WTC11 (cell line): ENCODE results near the gene IL1RAPL2.

Experiments used
- ATF3 ChIP-seq: sonication (generic); formaldehyde crosslinking; conservative IDR thresholded peaks from 2 replicates; pipeline ENCODE4 v1.8.1; 2022; ENCODE audit warnings: mild to moderate bottlenecking, missing genetic modification reagents
- CTCF ChIP-seq: fragments of 200-600 bp; IDR thresholded peaks from 2 replicates; pipeline ENCODE4 v1.8.0; 2022; ENCODE audit warnings: antibody characterized with exemption
- E2F1 ChIP-seq: sonication (generic); formaldehyde crosslinking; IDR thresholded peaks from 2 replicates; pipeline ENCODE4 v1.8.0; 2022; ENCODE audit warnings: mild to moderate bottlenecking, missing genetic modification reagents
- GABPB1 ChIP-seq: sonication (generic); formaldehyde crosslinking; IDR thresholded peaks from 2 replicates; pipeline ENCODE4 v1.8.1; 2023; ENCODE audit warnings: mild to moderate bottlenecking, missing genetic modification reagents
- TP53 ChIP-seq: sonication (generic); formaldehyde crosslinking; IDR thresholded peaks from 2 replicates; pipeline ENCODE4 v1.8.1; 2023; ENCODE audit warnings: mild to moderate bottlenecking, missing genetic modification reagents
- USF1 ChIP-seq: sonication (generic); formaldehyde crosslinking; IDR thresholded peaks from 2 replicates; pipeline ENCODE4 v1.8.0; 2022; ENCODE audit warnings: mild to moderate bottlenecking, missing genetic modification reagents
- ZSCAN18 ChIP-seq: fragments of 250-450 bp; sonication (Bioruptor Pico); IDR thresholded peaks from 2 replicates; pipeline ENCODE4 v2.1.2; 2022; ENCODE audit warnings: mild to moderate bottlenecking, moderate library complexity
- TF ChIP-seq, protein P1 (sequence below): sonication (generic); formaldehyde crosslinking; conservative IDR thresholded peaks from 2 replicates; pipeline ENCODE4 v1.8.1; 2023; ENCODE audit warnings: mild to moderate bottlenecking, low read depth, missing genetic modification reagents, moderate library complexity

DNA sequence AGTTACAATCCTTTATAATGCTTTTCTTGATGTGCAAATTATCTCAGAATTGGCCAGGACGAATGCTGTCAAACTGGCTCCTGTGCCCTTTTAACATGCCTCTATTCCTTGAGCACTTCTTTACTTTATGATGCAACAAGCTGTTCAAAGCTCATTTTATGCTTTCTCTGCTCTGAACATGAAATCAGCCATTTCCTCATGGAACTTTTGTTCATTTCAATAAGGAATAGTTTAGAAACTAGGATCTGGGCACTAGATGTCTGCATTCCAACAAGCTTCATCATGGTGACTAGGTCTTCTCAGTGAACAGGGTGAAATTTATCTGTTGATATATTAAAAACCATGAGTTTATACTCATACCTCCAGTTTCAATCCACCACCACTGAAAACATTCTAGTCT is 741.8 kb downstream of the IL1RAPL2 start:
- TF ChIP-seq USF1 (CRISPR knock-in tag): no peak
- no peak for TF ChIP-seq ATF3
- TF ChIP-seq CTCF: no peak
- TF ChIP-seq, protein P1, sequence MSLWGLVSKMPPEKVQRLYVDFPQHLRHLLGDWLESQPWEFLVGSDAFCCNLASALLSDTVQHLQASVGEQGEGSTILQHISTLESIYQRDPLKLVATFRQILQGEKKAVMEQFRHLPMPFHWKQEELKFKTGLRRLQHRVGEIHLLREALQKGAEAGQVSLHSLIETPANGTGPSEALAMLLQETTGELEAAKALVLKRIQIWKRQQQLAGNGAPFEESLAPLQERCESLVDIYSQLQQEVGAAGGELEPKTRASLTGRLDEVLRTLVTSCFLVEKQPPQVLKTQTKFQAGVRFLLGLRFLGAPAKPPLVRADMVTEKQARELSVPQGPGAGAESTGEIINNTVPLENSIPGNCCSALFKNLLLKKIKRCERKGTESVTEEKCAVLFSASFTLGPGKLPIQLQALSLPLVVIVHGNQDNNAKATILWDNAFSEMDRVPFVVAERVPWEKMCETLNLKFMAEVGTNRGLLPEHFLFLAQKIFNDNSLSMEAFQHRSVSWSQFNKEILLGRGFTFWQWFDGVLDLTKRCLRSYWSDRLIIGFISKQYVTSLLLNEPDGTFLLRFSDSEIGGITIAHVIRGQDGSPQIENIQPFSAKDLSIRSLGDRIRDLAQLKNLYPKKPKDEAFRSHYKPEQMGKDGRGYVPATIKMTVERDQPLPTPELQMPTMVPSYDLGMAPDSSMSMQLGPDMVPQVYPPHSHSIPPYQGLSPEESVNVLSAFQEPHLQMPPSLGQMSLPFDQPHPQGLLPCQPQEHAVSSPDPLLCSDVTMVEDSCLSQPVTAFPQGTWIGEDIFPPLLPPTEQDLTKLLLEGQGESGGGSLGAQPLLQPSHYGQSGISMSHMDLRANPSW (CRISPR knock-in tag): no peak
- no peak for TF ChIP-seq E2F1 (CRISPR knock-in tag)
- TF ChIP-seq ZSCAN18 (CRISPR knock-in tag): no peak
- no peak for TF ChIP-seq GABPB1 (CRISPR knock-in tag)
- TF ChIP-seq TP53 (CRISPR knock-in tag): no peak
